Spleen (tissue), 11 donors: ENCODE measurements around the gene SUV39H2. TPM values are rescaled to one million over a fixed set of nuclear protein-coding genes. Genes with fewer than 3 reads are reported as not detected.

ENCODE experiments used
- DNase-seq: peaks from one replicate; pipeline ENCODE4 v3.0.0-alpha.2; 2020
- H3K27ac ChIP-seq, 8 donors: fragments of 200-600 bp; sonication (generic) in 7 of 8; 1 replicate in 4 of 8; 2 replicates in 4 of 8; pipeline versions ENCODE4 v1.5.0 to v1.8.0; 2016 to 2021; ENCODE audit warnings: inconsistent platforms in 4 of 8, mild to moderate bottlenecking in 4 of 8, moderate library complexity in 1 of 8
- H3K27me3 ChIP-seq, 7 donors: fragments of 200-600 bp; sonication (generic) in 6 of 7; replicated peaks in 1 of 7; 1 replicate in 4 of 7; 2 replicates in 3 of 7; pipeline versions ENCODE4 v1.5.0 to v1.8.0; 2016 to 2021; ENCODE audit warnings: inconsistent platforms in 3 of 7, mild to moderate bottlenecking in 1 of 7
- H3K36me3 ChIP-seq, 6 donors: fragments of 200-600 bp; sonication (generic) in 5 of 6; 1 replicate in 4 of 6; 2 replicates in 2 of 6; pipeline versions ENCODE4 v1.5.0 to v1.8.0; 2016 to 2021; ENCODE audit warnings: inconsistent platforms in 2 of 6
- H3K4me1 ChIP-seq, 6 donors: fragments of 200-600 bp; sonication (generic) in 5 of 6; 1 replicate in 3 of 6; 2 replicates in 3 of 6; pipeline versions ENCODE4 v1.5.0 to v1.8.0; 2016 to 2021; ENCODE audit warnings: inconsistent platforms in 3 of 6
- H3K4me3 ChIP-seq, 8 donors: fragments of 200-600 bp; sonication (generic) in 7 of 8; 1 replicate in 4 of 8; 2 replicates in 4 of 8; pipeline versions ENCODE4 v1.5.0 to v1.8.0; 2016 to 2021; ENCODE audit warnings: inconsistent platforms in 4 of 8, mild to moderate bottlenecking in 4 of 8, moderate library complexity in 2 of 8
- H3K9me3 ChIP-seq, 8 donors: fragments of 200-600 bp; sonication (generic) in 7 of 8; 1 replicate in 4 of 8; 2 replicates in 4 of 8; pipeline versions ENCODE4 v1.5.0 to v1.8.0; 2016 to 2021; ENCODE audit warnings: inconsistent platforms in 4 of 8
- POLR2A ChIP-seq, 3 donors: fragments of 450-650 bp; IDR thresholded peaks; one replicate each; pipeline ENCODE4 v1.5.1; 2017; ENCODE audit warnings: antibody characterized with exemption in 3 of 3, mild to moderate bottlenecking in 1 of 3
- POLR2AphosphoS5 ChIP-seq, 3 donors: sonication (generic); formaldehyde crosslinking; IDR thresholded peaks; one replicate each; pipeline ENCODE4 v1.5.1; 2017; ENCODE audit warnings: antibody characterized with exemption in 3 of 3
- WGBS, 5 donors: extraction: QIAGEN DNeasy Blood & Tissue Kit in 3 of 5; methylation state at CpG; one replicate each; pipeline versions ENCODE4 v1.1.5 to v1.1.7; 2013 to 2018; 5-methylcytosine and 5-hydroxymethylcytosine counted together
- intact Hi-C: fragments of 100-400 bp; cut with DNase I; formaldehyde crosslinking; loops from one replicate; pipeline ENCODE4 v1.15.0; 2023; ENCODE audit warnings: low total_unique reads
- polyA plus RNA-seq, 3 donors: library from polyadenylated mRNA; stranded (reverse); fragments of 200-250 nt; gene quantifications; one replicate each; pipeline ENCODE4 v1.2.1, GENCODE V29; 2013
- total RNA-seq, 7 donors: library from RNA; depleted of rRNA in 3 of 7; stranded (reverse); fragments of >200 nt in 3 of 7; fragmentation: NEBNext Ultra II Directional in 4 of 7; extraction: Animal tissue kit (Norgen Biotek cat#: 25700) in 4 of 7; gene quantifications; one replicate each; pipeline versions ENCODE4 v1.1.0 to v1.2.1, GENCODE V29; 2016 to 2021
- TF ChIP-seq, protein P1 (sequence below), 11 experiments: fragments of 200-600 bp in 7 of 11; fragments of 450-650 bp in 4 of 11; sonication (generic) in 4 of 11; IDR thresholded peaks in 8 of 11; conservative IDR thresholded peaks in 3 of 11; 1 replicate in 7 of 11; 2 replicates in 4 of 11; pipeline versions ENCODE4 v1.4.0 to v1.8.0; 2016 to 2021; ENCODE audit warnings: antibody characterized with exemption in 11 of 11, inconsistent platforms in 4 of 11, mild to moderate bottlenecking in 1 of 11
- donor health status: healthy with polysubstance abuse.
- donor health status: DM: no; HTN: no; CAD: no; lungs with moderate emphysema.
- donor health status: DM: no; HTN: no; CAD: no.
- donor health status: Bipolar disorder and iron deficiency.
- donor health status: healthy.
- donor health status: DM: no; HTN: no; CAD: no.
- donor health status: DM: yes; HTN: yes; CAD: no.

The SUV39H2 gene
- total and polyA plus RNA-seq, 10 donors = 1.2 to 8.4 (median 4.4) TPM

GRCh38 chr10:14839305-14839695, 39.4 kb upstream of the SUV39H2 start:
- Histone ChIP-seq H3K27me3 (no peaks in the 10 kb centered on the region), H3K4me3 (peak overlapping the region; percentile 75 to 98 (median 92)), H3K9me3 (no peaks in the 10 kb centered on the region), H3K36me3 (peaks cover 2 to 42% (median 30%) of the 10 kb centered on the region in 6 donors), H3K4me1 (peaks cover 10 to 39% (median 27%) of the 10 kb centered on the region in 6 donors), H3K27ac (peak overlapping the region in 7 of 8 donors; percentile 80 to 96 (median 90))
- WGBS, 5 donors = 13 to 16% (median 16%) methylated on average over 14 of the region's 14 CpGs
- no peak for TF ChIP-seq POLR2AphosphoS5 (IDR thresholded peaks at IDR 0.05)
- TF ChIP-seq, protein P1, sequence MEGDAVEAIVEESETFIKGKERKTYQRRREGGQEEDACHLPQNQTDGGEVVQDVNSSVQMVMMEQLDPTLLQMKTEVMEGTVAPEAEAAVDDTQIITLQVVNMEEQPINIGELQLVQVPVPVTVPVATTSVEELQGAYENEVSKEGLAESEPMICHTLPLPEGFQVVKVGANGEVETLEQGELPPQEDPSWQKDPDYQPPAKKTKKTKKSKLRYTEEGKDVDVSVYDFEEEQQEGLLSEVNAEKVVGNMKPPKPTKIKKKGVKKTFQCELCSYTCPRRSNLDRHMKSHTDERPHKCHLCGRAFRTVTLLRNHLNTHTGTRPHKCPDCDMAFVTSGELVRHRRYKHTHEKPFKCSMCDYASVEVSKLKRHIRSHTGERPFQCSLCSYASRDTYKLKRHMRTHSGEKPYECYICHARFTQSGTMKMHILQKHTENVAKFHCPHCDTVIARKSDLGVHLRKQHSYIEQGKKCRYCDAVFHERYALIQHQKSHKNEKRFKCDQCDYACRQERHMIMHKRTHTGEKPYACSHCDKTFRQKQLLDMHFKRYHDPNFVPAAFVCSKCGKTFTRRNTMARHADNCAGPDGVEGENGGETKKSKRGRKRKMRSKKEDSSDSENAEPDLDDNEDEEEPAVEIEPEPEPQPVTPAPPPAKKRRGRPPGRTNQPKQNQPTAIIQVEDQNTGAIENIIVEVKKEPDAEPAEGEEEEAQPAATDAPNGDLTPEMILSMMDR (IDR thresholded peaks at IDR 0.05 in 8 of 11, conservative IDR thresholded peaks at IDR 0.05 in 3 of 11) = no peak
- no peak for TF ChIP-seq POLR2A (IDR thresholded peaks at IDR 0.05)
- peak; percentile 71 for DNase-seq
- intact Hi-C loops = loop anchor here (5.0 kb wide), 1 partner anchor 302 kb away; no protein-coding TSS in a partner anchor

DNA sequence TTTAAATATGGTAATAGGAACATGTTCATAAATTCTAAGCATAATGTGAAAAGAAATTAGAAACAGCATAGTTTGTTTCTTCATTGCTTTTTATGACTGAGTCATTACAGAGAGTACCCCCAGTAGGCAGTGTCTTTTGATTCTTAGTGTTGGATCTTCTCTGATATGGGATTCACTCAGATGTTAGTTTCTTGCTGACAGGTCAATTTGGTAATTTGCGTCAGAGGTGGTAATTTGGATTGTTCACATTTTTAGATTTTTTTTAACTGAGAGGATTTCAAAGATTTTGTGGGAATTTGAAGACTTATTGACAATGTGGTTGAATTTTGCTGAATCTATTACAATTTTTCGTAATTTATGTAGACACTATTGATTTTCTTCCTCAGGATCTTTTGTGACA, 38.5 kb upstream of the SUV39H2 start:
- Histone ChIP-seq H3K9me3 (no peaks in the 10 kb centered on the region), H3K36me3 (peaks cover 2 to 51% (median 36%) of the 10 kb centered on the region in 6 donors), H3K4me3 (no peak overlapping the region), H3K4me1 (peaks cover 10 to 39% (median 27%) of the 10 kb centered on the region in 6 donors), H3K27me3 (no peaks in the 10 kb centered on the region), H3K27ac (no peak overlapping the region)
- WGBS, 5 donors = 94 to 100% (median 95%) methylated on average over 2 of the region's 2 CpGs
- TF ChIP-seq POLR2AphosphoS5 (IDR thresholded peaks at IDR 0.05) (no peak), POLR2A (IDR thresholded peaks at IDR 0.05) (no peak)
- TF ChIP-seq, protein P1 (IDR thresholded peaks at IDR 0.05 in 8 of 11, conservative IDR thresholded peaks at IDR 0.05 in 3 of 11) = no peak
- no peak for DNase-seq
- intact Hi-C loops = no loop called here

- Histone ChIP-seq H3K36me3 (peaks cover 2 to 77% (median 41%) of the 10 kb centered on the region in 6 donors), H3K4me3 (no peak overlapping the region), H3K9me3 (no peaks in the 10 kb centered on the region), H3K27ac (no peak overlapping the region), H3K4me1 (peaks cover 0 to 21% (median 17%) of the 10 kb centered on the region in 6 donors), H3K27me3 (no peaks in the 10 kb centered on the region)
- TF ChIP-seq POLR2A (IDR thresholded peaks at IDR 0.05) = no peak
- 90 to 95% (median 92%) methylated on average over 11 to 15 of the region's 15 CpGs for WGBS, 5 donors
- no peak for DNase-seq
- intact Hi-C loops = no loop called here
These were observed 35.2 kb upstream of the SUV39H2 start for GRCh38 chr10:14843327-14843988.

DNA sequence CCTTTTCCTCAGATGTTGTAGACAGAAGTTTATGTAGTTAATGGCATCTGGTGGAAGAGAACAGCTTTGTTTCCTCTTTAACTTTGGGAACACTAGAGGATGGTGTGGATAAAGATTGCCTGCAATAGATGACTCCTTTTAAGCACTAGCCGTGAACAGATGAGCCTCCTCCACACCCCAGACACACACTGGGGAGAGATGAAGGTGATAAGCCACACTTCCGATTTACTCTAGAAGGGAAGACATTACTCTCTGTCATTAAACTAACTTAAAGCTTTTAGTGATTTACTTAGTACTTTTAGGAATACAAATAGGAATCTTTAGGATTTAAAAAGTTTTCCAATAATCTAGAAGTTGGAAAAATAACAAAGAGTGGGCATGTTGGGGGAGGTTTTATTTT, 33.7 kb upstream of the SUV39H2 start:
- TF ChIP-seq POLR2AphosphoS5 (IDR thresholded peaks at IDR 0.05) (no peak), POLR2A (IDR thresholded peaks at IDR 0.05) (no peak)
- TF ChIP-seq, protein P1 (IDR thresholded peaks at IDR 0.05 in 8 of 11, conservative IDR thresholded peaks at IDR 0.05 in 3 of 11) = no peak
- WGBS, 5 donors = 76 to 87% (median 83%) methylated on average over 2 of the region's 2 CpGs
- DNase-seq = no peak
- Histone ChIP-seq H3K36me3 (peaks cover 2 to 92% (median 44%) of the 10 kb centered on the region in 6 donors), H3K27ac (no peak overlapping the region), H3K4me3 (no peak overlapping the region), H3K9me3 (no peaks in the 10 kb centered on the region), H3K4me1 (peaks cover 0 to 8% (median 6%) of the 10 kb centered on the region in 6 donors), H3K27me3 (no peaks in the 10 kb centered on the region)
- intact Hi-C loops = no loop called here
